HG03565 (cell line): ENCODE results near the gene MYH11.
A peak's percentile ranks its signal among the peaks of the same experiment; 100 is the strongest.

Experiments
- ATAC-seq: cut with Tn5 transposase; IDR thresholded peaks from one replicate; pipeline ENCODE4 v1.9.1; 2021; ENCODE audit warnings: mild to moderate bottlenecking, moderate library complexity; ENCODE audit not compliant: unreplicated experiment

The MYH11 gene

DNA sequence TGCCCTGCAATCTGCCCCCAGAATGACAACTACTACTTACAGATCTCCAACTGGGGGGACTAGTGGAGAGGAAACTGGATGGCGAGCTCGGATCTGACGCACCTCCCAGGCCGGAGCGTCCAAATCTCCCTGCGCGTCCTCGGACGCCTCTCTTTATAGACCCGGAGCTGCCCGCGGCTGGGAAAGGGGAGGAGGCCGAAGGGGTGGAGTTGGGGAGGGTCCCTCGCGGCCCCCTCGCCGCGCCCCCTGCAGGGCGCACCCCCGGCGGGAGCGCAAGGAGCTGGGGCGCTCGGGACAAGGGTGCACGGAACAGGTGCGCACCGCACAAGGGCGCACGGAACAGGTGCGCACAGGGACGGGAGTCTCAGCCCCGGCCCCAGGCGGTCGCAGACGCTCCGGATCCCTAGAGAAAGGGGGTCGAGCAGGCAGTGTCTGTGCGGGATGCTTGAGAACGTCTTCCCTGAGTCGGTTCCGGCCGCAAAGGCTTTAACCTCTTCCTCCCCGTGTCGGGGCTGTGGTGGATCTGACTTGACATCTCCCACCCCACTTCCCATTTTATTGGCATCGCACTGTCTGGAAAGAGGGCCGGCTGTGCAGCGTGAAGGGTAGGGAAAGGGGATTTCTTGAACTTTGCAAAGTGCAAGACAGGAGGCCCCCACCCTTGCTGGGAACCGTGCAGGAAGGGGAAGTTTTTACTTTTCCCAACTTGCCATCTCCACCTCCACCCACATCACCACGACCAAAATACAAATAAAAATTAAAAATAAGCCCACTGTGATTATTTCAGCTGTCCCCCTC is at the start of gene MYH11:
MYH11 (minus strand) TSS at position 128 of the 798 bp plus-strand sequence. CDS start 18,776 bp downstream, outside the sequence.
- no peak for ATAC-seq

GRCh38 chr16:15906439-15906838 is 49.6 kb upstream of the MYH11 start:
- no peak for ATAC-seq

DNA sequence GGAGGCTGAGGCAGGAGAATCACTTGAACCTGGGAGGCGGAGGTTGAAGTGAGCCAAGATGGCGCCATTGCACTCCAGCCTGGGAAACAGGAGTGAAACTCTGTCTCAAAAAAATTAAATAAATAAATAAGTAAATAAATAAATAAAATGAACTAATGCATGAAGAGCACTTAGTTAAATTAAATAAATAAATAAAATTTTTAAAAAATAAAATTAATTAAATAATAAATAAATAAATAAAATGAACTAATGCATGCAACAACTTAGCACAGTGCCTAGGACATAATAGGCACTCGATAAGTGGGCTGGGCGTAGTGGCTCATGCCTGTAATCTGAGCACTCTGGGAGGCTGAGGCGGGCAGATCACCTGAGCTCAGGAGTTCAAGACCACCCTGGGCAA is 47.1 kb upstream of the MYH11 start:
- no peak for ATAC-seq

DNA sequence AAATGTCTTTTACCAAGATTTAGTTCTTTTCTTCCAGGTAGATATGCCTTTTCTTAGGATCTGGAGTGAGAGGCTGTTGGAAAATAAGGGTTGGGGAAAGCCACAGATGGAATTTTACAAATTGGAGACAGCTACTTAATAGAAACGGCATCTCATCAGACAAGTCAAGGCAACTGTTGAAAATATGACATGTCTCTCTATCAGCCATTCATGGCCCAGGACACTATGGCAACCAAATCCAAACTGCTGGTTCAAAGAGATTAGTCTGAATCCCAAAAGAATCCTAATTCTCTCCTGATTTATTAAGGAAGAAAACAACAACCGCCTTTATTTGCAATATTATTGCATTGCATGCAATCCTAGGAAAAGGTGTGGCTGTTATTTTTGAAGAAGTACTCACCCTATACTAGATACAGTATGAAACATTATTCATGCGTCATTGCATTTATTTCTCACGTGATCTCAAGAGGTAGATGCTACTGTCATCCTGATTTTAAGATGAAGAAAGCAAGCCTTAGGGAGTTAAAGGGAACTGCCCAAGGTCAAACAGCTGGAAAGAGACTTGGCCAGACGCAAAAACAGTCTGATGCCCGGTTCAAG is 44.2 kb upstream of the MYH11 start:
- ATAC-seq = no peak

DNA sequence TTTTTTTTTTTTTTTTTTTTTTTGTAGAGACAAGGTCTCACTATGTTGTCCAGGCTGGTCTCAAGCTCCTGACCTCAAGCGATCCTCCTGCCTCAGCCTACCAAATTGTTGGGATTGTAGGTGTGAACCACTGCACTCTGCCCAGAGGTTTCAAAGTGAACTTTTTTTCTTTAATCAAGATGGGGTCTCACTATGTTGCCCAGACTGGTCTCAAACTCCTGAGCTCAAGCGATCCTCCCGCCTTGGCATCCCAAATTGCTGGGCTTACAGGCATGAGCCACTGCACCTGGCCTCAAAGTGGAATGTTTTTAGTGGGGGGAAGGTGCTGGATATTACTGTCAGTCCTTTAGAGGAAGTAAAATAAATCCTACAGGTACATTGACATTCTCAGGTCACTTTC is 43.5 kb upstream of the MYH11 start:
- ATAC-seq = no peak

- peak; percentile 64 for ATAC-seq
These were observed 42.8 kb upstream of the MYH11 start for GRCh38 chr16:15899538-15900100.

DNA sequence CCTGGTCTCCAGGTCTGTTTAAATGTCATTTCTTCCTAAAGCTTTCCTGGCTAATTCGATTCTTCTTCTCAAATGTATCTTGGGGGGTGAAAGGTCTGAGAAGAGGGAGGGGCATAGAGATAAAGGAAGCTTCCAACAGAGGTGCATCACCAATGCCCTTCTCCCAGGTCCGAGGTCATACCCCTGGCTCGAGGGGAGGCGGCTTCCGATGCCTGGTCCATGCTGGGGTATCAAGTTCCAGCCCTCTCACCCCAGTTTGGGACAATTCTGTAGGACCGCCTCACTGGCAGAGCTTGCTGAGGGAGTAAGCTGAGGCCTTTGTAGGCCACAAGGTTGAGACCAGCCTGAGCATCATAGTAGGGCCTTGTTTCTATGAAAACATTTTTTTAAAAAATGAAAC is 41.8 kb upstream of the MYH11 start:
- no peak for ATAC-seq

DNA sequence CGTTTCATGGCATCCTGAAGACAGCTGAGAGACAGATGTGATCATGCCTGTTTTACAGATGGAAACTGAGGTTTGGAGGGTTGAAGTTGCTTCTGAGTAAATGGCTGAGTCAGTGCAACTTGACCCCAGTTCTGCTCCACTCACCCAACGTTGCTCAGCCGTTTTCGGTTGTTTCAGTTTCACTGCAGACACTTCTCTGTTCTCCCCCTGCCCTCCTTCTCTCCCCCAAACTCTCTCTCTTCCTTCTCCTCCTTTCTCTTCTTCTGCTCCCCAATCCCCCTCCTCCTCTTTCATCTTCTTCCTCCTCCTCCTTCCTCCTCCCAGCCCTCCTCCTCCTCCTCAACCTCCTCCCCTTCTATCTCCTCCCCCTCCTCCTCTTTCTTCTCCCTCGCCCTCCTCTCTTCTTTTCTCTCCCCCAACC is 41.0 kb upstream of the MYH11 start:
- no peak for ATAC-seq

DNA sequence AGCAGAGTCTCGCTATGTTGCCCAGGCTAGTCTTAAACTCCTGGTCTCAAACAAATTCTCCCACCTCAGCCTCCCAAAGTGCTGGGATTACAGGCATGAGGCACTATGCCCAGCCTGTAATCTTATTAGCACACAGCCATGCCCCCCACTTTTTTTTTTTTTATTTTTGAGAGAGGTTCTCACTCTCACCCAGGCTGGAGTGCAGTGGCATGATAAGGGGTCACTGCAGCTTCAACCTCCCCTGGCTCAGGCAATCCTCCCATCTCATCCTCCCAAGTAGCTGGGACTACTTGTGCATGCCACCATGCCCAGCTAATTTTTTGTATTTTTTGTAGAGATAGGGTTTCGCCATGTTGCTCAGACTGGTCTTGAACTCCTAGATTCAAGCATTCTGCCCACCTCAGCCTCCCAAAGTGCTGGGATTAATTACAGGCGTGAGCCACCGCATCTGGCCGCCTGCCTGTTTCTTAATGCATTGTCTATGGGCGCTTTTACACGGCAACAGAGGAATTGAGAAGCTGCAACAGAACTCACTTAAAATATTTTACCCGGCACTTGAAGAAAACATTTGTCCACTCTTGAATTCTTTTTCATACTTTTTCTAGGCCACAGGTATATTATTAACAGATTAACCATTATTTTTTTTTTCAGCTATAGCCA is 40.4 kb upstream of the MYH11 start:
- ATAC-seq = no peak

DNA sequence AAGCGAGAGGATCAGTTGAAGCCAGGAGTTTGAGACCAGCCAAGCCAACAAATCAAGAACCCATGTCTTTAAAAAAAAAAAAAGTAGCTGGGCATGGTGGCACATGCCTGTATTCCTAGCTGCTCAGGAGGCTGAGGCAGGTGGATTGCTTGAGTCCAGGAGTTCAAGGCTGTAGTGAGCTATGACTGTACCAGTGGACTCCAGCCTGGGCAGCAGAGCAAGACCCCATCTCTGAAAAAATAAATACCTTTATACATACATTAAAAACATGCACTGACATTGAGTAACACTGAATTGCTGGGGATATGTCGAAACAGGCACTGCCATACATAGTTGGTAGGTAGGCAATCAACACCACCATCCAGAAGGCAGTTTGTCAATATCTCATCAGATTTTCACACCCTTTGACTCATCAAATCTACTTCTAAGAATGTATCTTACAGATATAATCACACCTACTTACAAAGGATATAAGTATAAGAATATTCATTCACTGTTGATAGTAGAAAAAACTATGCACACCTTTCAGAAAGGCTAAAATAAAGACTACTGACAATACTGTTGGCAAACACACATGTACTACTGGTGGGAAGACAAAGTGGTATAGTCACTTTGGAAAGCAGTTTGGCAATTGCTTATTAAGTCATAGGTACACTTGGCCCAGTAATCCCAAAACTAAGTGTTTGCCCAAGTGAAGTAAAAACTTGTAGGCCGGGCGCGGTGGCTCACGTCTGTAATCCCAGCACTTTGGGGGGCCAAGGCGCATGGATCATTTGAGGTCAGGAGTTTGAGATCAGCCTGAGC is 37.9 kb upstream of the MYH11 start:
- ATAC-seq = no peak

GRCh38 chr16:15891508-15891907 is 34.7 kb upstream of the MYH11 start:
- ATAC-seq = no peak

DNA sequence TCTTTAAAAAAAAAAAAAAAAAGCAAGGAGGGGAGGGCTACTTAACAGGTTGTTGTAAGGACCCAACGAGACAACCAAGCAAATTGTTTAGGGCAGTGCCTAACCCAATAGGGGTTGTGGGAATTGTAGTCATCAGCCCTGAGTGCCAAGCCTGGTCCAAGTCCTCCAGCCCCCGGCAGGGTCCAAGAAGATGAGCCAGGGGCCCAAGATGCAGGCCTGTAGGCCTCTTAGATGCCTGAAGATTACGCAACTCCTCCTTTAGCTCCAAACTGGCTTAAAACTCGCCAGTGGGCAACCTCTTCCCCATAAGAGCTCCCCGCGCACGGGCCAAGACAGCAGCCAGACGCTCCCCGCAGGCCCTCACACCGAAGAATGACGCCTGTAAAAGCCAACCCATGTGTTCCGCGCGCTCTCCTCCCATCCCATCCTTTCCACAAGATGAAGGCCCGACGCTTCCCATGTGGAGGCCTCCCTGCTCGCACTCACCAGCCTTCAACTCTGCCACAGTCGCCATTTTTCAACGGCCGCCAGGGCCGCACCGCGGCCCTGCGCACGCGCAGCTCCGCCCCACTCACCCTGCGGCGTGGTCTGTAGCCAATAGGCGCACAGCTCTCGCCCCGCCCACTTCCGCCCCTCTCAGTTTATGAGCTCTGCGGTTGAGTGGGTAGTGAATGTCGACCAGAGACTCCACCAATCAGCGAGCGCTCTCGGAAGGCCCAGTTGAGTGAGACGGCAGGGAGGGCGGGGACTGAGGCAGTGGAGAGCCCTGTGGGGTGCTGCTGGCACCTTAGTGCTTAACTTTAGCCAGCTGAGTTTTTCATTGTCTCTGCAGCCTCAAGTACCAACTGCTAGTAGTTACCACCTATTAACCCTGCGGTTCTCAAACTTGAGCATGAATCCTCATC is 31.5 kb upstream of the MYH11 start, which contains the start of gene CEP20:
CEP20 (minus strand) TSS at position 532 of the 905 bp plus-strand sequence; CDS start at position 514, 18 bp downstream.
- peak; percentile 87 for ATAC-seq

GRCh38 chr16:15887283-15887682 is 30.5 kb upstream of the MYH11 start:
- ATAC-seq = no peak

DNA sequence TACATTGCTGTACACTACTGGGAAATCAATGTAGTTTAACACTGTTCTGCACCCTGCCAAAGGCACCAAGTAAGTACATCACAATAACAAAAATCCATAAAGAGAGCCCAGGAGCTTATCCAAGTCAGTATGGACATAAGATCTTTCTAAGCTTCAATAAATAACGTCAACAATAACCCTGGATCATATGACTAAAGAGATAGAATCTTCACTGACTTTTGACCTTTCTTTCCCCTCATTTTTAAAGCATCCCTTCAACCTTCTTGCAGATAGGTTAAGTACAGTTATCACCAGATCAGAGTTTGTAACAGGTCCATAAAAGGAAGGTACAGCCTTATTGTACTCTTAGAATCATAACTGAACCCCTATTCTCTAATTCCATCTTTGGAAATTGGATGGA is 29.2 kb upstream of the MYH11 start:
- no peak for ATAC-seq

DNA sequence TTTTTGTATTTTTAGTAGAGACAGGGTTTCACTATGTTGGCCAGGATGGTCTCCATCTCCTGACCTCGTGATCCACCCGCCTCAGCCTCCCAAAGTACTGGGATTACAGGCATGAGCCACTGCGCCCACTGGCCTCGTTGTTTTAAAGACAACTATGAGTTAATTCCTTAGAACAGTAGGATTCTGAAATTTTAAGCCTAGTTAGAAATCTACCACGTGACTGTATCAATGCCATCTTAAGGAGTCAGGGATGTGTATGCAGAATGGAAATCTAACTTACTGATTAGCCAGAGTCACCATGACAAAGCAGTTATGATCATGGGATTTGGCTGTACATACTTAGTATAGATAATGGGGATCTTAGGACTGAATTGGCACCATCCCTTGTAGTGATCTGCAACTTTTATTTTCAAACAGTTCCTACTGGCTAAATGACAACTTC is 28.8 kb upstream of the MYH11 start:
- no peak for ATAC-seq

DNA sequence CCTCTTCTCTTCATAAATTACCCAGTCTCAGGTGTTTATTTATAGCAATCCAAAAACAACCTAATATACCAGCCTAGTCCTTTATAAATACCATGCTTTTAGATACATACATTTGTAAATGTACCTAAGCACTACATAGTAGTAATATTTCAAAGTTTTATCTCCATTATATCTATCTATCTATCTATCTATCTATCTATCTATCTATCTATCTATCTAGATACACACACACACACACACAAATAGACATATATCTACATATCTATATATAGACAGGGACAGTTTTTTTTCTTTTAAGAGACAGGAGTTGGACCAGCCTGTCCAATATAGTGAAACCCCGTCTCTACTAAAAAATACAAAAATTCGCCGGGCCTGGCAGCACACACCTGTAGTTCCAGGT is 25.7 kb upstream of the MYH11 start:
- ATAC-seq = no peak

- no peak for ATAC-seq
These were observed 25.1 kb upstream of the MYH11 start for GRCh38 chr16:15881794-15882379.

DNA sequence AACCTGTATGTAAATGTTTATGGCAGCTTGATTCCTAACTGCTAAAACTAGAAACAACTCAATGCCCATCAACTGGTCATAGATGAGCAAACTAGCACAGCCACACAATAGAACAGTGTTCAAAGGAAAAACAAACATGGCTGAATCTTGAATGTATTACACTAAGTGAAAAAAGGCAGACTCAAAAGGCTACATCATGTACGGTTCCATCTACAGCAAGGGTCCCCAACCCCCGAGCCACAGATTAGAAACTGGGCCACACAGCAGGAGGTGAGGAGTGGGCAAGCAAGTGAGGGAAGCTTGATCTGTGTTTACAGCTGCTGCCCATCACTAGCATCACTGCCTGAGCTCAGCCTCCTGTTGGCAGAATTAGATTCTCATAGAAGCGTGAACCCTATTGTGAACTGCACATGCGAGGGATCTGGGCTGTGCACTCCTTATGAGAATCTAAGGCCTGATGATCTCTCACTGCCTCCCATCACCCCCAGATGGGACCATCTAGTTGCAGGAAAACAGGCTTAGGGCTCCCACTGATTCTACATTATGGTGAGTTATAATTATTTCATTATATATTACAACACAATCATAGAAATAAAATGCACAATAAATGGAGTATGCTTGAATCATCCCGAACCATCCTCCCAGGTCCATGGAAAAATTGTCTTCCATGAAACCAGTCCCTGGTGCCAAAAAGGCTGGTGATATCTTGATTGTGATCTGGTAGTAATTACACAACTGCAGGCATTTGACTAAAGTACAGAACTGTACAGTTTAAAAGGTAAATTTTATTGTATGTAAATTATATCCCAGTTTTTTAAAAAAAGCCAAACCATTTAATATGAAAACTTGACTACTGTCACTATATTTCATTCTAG is 23.8 kb upstream of the MYH11 start:
- ATAC-seq = no peak
